Nephron (organoid): Measurements from ENCODE around the gene SDSL.

Experiments
- H3K27ac Mint-ChIP-seq, 3 experiments: 2 replicates each; pipeline ENCODE4 v1.8.0; 2020; ENCODE audit warnings: mixed read lengths in 3 of 3, mild to moderate bottlenecking in 2 of 3, moderate library complexity in 1 of 3
- H3K27me3 Mint-ChIP-seq: 2 replicates; pipeline ENCODE4 v1.8.0; 2021; ENCODE audit warnings: low read depth, mild to moderate bottlenecking, moderate library complexity, mixed read lengths
- H3K36me3 Mint-ChIP-seq: 2 replicates; pipeline ENCODE4 v1.8.0; 2020; ENCODE audit warnings: low read depth, mixed read lengths
- H3K4me1 Mint-ChIP-seq: 2 replicates; pipeline ENCODE4 v1.8.0; 2020; ENCODE audit warnings: mixed read lengths
- H3K4me3 Mint-ChIP-seq, 3 experiments: 2 replicates each; pipeline ENCODE4 v1.8.0; 2020; ENCODE audit warnings: mild to moderate bottlenecking in 3 of 3, mixed read lengths in 3 of 3, moderate library complexity in 2 of 3
- H3K9me3 Mint-ChIP-seq: 2 replicates; pipeline ENCODE4 v1.8.0; 2020; ENCODE audit warnings: mixed read lengths
- TF ChIP-seq, protein P1 (sequence below), 3 experiments: fragments of 200-600 bp; sonication (generic); IDR thresholded peaks; one replicate each; pipeline ENCODE4 v1.5.0; 2021; ENCODE audit warnings: antibody characterized with exemption in 3 of 3; ENCODE audit not compliant: unreplicated experiment in 3 of 3

Gene SDSL

DNA sequence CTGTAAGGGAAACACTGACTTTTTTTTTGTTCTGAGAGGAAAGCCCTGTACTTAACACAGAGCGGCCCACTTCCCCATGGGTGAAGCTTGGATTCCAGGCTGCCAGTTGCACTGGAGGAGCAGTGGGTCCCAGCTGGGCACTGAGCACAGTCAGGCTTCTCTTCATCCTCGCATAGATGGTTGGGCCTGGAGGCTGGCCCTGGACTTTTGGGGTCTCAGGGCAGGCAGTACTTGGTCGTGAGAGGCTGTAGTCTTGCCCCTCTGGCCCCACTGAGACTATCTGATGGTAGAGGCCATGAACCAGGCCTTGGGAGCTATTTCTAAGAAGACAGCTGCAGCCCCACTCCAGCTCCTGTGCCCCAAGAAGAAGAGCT, 55.6 kb downstream of the SDSL start:
- H3K9me3 Mint-ChIP-seq: peaks cover 5% of the 10 kb centered on the region
- H3K36me3 Mint-ChIP-seq: no peaks in the 10 kb centered on the region
- H3K27me3 Mint-ChIP-seq: peaks cover 99% of the 10 kb centered on the region
- TF ChIP-seq, protein P1, sequence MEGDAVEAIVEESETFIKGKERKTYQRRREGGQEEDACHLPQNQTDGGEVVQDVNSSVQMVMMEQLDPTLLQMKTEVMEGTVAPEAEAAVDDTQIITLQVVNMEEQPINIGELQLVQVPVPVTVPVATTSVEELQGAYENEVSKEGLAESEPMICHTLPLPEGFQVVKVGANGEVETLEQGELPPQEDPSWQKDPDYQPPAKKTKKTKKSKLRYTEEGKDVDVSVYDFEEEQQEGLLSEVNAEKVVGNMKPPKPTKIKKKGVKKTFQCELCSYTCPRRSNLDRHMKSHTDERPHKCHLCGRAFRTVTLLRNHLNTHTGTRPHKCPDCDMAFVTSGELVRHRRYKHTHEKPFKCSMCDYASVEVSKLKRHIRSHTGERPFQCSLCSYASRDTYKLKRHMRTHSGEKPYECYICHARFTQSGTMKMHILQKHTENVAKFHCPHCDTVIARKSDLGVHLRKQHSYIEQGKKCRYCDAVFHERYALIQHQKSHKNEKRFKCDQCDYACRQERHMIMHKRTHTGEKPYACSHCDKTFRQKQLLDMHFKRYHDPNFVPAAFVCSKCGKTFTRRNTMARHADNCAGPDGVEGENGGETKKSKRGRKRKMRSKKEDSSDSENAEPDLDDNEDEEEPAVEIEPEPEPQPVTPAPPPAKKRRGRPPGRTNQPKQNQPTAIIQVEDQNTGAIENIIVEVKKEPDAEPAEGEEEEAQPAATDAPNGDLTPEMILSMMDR (IDR thresholded peaks at IDR 0.05; ENCODE audit: unreplicated experiment in 3 of 3): no peak
- H3K27ac Mint-ChIP-seq: no peak overlapping the region
- H3K4me1 Mint-ChIP-seq: peaks cover 4% of the 10 kb centered on the region
- no peak overlapping the region for H3K4me3 Mint-ChIP-seq

DNA sequence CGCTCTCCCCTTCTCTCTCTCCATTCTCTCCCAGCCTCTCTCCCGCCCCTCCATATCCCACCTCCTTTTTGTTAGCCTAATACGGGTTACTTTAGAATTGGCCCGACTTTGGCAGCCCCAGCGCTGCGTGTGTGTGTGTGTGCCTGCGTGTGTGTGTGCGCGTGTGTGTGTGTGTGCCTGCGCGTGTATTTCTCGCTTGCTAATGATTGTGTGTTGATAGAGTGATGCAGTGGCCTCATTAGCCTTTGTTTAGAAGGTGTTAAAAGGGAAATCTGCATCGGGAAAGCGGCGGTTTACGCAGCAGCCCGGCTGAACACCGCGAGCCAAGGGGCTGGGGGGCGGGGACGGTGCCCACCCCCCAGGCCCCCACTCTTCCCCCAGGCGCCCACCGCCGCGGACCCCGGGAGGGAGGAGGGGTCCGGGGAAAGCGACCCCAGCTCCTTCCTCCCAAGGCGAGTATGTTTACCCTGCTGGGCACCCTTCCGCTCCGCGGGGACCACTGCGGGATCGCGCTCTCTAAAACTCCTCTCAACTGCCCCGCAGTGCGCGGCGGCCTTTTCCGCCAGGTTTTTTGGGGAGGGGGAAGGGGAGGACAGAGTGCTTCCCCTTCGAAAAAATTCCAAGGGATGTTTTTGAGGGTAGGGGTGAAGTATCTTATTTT, 56.3 kb downstream of the SDSL start:
- Mint-ChIP-seq H3K27me3 (peaks cover 99% of the 10 kb centered on the region), H3K36me3 (no peaks in the 10 kb centered on the region), H3K4me1 (peaks cover 4% of the 10 kb centered on the region), H3K27ac (no peak overlapping the region), H3K4me3 (no peak overlapping the region), H3K9me3 (peaks cover 5% of the 10 kb centered on the region)
- TF ChIP-seq, protein P1 (IDR thresholded peaks at IDR 0.05; ENCODE audit: unreplicated experiment in 3 of 3): no peak

DNA sequence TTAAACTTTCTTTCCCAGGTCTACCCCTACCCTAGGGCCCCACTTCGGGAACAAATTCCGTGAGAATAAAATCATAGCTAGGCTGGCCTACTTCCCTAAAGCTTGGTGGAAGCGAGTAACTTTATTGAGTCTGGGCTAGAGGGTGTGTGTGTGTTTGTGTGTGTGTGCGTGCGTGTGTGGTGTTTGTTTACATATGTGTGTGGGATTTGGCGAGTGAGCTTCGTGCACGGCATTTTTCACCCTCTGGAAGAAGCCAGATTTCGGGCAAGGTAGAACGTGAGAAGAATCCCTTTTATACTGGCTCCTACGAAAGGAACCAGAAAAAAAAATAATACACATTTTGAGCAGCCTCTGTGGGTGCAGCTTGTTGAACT, 57.0 kb downstream of the SDSL start:
- no peak overlapping the region for H3K4me3 Mint-ChIP-seq

DNA sequence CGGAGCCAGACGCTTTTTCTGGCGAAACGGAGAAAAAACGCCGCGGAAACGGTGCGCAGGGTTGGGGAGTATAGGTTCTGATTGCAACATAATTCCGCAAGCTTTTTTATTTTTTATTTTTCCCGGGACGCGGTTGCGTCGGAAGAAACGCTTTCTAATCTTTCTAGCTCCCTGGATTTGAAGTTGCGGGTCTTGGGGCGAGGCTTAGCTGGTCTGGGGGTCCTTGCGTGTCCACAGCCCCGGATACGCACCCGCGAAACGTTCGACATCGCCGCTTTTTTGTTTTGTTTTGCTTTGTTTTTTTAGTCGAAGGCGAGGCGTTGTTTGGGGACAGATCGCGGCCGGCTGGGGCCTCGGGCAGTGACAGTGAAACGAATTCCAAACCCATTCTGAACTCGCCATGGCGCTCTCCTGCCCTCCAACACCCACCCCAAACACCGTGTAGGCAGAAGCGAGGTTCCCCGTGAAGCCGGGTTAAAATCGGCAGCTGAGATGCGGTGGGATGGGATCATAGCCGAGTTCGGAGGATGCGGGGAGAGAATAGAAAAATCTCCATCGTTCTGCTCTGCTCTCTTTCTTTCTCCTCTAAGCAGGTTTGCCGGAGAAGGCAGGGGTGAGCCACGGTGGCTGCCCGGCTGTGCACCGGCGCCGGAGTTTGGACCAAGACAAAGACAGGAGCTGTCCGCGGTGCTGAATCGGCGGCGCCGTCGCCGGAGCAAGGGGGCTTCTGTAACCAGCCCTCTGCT, 57.6 kb downstream of the SDSL start:
- Mint-ChIP-seq H3K36me3 (no peaks in the 10 kb centered on the region), H3K4me3 (no peak overlapping the region), H3K27ac (no peak overlapping the region), H3K4me1 (peaks cover 4% of the 10 kb centered on the region), H3K9me3 (peaks cover 5% of the 10 kb centered on the region), H3K27me3 (peaks cover 99% of the 10 kb centered on the region)
- TF ChIP-seq, protein P1 (IDR thresholded peaks at IDR 0.05; ENCODE audit: unreplicated experiment in 3 of 3): no peak

More for the DNA sequence above, 57.0 kb downstream of the SDSL start:
- Mint-ChIP-seq H3K36me3 (no peaks in the 10 kb centered on the region), H3K9me3 (peaks cover 5% of the 10 kb centered on the region), H3K27ac (no peak overlapping the region), H3K4me1 (peaks cover 4% of the 10 kb centered on the region), H3K27me3 (peaks cover 99% of the 10 kb centered on the region)
- TF ChIP-seq, protein P1 (IDR thresholded peaks at IDR 0.05; ENCODE audit: unreplicated experiment in 3 of 3): no peak

DNA sequence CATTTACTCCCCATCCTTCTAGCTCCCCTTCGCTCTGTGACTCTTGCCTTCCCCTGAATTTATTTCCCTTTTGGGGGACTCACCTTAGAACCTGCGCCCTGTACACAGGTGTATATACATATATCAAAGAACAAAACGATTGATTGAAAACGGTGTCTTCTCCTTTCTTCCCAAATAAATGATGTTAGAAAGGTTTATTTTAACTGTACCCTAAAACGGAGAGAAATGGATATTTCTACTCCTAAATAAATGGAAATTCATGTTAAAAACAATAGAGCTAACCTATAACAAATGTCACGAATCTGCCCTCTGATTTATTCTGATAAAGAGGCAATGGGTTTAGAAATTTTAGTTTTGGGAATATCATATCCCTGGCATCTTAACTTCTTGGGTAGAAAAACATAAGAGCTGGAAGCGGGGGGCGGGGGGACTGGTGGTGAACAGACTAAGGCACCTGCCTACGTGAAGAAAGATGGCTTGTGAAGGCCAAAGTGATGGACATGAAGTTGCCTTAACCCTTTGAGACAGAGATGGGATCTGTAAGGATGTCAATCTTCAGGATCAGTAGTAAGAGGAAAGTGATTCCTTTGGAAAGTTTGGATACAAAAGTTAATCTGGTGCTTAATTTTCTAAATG, 58.3 kb downstream of the SDSL start:
- Mint-ChIP-seq H3K9me3 (peaks cover 5% of the 10 kb centered on the region), H3K27ac (no peak overlapping the region), H3K4me1 (peaks cover 4% of the 10 kb centered on the region), H3K4me3 (no peak overlapping the region), H3K27me3 (peaks cover 99% of the 10 kb centered on the region), H3K36me3 (no peaks in the 10 kb centered on the region)
- TF ChIP-seq, protein P1 (IDR thresholded peaks at IDR 0.05; ENCODE audit: unreplicated experiment in 3 of 3): no peak
